Mesothelial cell of epicardium (in vitro differentiated cells): ENCODE data around the gene MLIP. TPM values are rescaled to one million over a fixed set of nuclear protein-coding genes. Genes with fewer than 3 reads are reported as not detected.

Experiments used
- DNase-seq, 2 experiments: peaks; one replicate each; pipeline ENCODE4 v3.0.0; 2021; ENCODE audit warnings: low spot score in 2 of 2; ENCODE audit not compliant: unreplicated experiment in 2 of 2
- H3K27ac Mint-ChIP-seq: 2 replicates; pipeline ENCODE4 v1.8.0; 2021; ENCODE audit warnings: mixed read lengths
- H3K27me3 Mint-ChIP-seq: 2 replicates; pipeline ENCODE4 v1.8.0; 2021; ENCODE audit warnings: low read depth, mixed read lengths
- H3K36me3 Mint-ChIP-seq: 2 replicates; pipeline ENCODE4 v1.8.0; 2021; ENCODE audit warnings: mixed read lengths
- H3K4me1 Mint-ChIP-seq: 2 replicates; pipeline ENCODE4 v1.8.0; 2021; ENCODE audit warnings: mixed read lengths
- H3K4me3 Mint-ChIP-seq: 2 replicates; pipeline ENCODE4 v1.8.0; 2021; ENCODE audit warnings: mild to moderate bottlenecking, moderate library complexity, mixed read lengths
- H3K9me3 Mint-ChIP-seq: 2 replicates; pipeline ENCODE4 v1.8.0; 2021; ENCODE audit warnings: mixed read lengths
- CTCF ChIP-seq: fragments of 200-600 bp; sonication (generic); IDR thresholded peaks from one replicate; pipeline ENCODE4 v1.5.0; 2021; ENCODE audit warnings: antibody characterized with exemption; ENCODE audit not compliant: unreplicated experiment
- total RNA-seq: library from RNA; stranded (reverse); gene quantifications from 3 replicates; pipeline ENCODE4 v1.2.1, GENCODE V29; 2021

The MLIP gene
- total RNA-seq, 1 donor from 2014 or later: 0.78 TPM

DNA sequence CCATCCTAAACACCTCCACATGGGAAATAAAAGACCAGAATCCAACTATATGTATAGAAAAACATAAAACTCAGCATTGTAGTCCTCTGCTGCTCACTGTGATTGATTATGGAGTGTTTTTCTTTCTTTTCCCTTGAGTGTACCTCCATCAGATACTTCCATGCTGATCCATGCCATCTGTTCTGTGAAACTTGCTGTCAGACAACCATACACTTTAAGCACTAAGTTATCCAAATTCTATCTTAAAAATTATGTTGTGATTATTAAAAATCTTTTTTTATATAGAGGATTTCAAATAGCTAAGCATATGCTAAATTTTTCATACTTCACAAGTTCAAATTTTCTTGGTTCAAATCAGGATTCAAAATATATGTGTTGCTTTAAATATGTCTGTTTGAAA, 105.1 kb downstream of the MLIP start:
- no peak for DNase-seq
- TF ChIP-seq CTCF: no peak
- Mint-ChIP-seq H3K27me3 (no peaks in the 10 kb centered on the region), H3K27ac (no peak overlapping the region), H3K4me1 (no peaks in the 10 kb centered on the region), H3K36me3 (no peaks in the 10 kb centered on the region), H3K4me3 (no peak overlapping the region), H3K9me3 (no peaks in the 10 kb centered on the region)

DNA sequence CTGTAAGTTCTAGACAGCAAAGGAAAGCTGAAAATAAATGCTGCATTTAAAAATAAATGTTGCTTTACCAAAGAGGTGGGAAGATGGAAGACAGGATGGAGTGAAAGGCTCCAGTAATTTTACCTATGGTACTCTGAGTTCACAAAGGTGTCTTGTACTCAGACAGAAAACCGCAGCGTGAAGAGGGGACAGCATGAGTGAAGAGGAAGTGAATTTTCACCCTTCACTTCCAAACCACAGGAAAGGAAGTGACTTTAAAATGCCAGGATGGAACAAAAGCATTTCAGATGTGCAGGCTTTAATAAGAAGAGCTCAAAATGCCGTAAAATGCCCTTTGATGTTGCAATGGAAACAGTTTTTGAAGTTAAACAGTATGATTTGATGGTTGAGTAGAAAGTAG, 105.8 kb downstream of the MLIP start:
- DNase-seq: no peak
- Mint-ChIP-seq H3K27ac (no peak overlapping the region), H3K27me3 (no peaks in the 10 kb centered on the region), H3K9me3 (no peaks in the 10 kb centered on the region), H3K4me3 (no peak overlapping the region), H3K36me3 (no peaks in the 10 kb centered on the region), H3K4me1 (no peaks in the 10 kb centered on the region)
- no peak for TF ChIP-seq CTCF

GRCh38 chr6:54222217-54222616, 111.0 kb downstream of the MLIP start:
- Mint-ChIP-seq H3K27me3 (no peaks in the 10 kb centered on the region), H3K36me3 (peaks cover 3% of the 10 kb centered on the region), H3K4me1 (no peaks in the 10 kb centered on the region), H3K4me3 (no peak overlapping the region), H3K9me3 (peaks cover 20% of the 10 kb centered on the region), H3K27ac (no peak overlapping the region)
- DNase-seq: no peak
- TF ChIP-seq CTCF: no peak

DNA sequence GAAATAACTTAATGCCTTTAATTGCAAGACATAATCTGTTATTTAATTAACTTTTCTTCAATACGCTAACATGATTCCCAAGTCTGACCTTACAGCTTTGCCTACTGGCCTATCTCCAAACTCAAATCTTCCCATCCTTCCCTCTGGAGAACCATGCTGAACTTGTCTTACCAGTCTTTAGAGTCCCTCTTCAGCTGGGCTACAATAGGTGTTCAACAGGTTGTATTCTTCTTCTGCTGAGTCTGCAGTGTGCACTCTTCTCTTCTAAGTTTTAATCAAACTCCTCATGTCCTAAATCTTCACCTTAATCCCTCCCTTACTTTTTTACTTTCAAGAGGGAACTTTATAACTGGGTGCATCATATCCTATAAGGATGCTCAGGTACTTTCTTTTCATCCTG, 121.5 kb downstream of the MLIP start:
- no peak for TF ChIP-seq CTCF
- peaks cover 5% of the 10 kb centered on the region for H3K4me1 Mint-ChIP-seq
- H3K36me3 Mint-ChIP-seq: no peaks in the 10 kb centered on the region
- no peak overlapping the region for H3K4me3 Mint-ChIP-seq
- DNase-seq: no peak
- H3K9me3 Mint-ChIP-seq: peaks cover 3% of the 10 kb centered on the region
- H3K27ac Mint-ChIP-seq: no peak overlapping the region
- no peaks in the 10 kb centered on the region for H3K27me3 Mint-ChIP-seq

- Mint-ChIP-seq H3K27ac (no peak overlapping the region), H3K36me3 (no peaks in the 10 kb centered on the region), H3K4me1 (peaks cover 14% of the 10 kb centered on the region), H3K27me3 (no peaks in the 10 kb centered on the region), H3K4me3 (no peak overlapping the region), H3K9me3 (peaks cover 3% of the 10 kb centered on the region)
- no peak for TF ChIP-seq CTCF
- no peak for DNase-seq
Measured at GRCh38 chr6:54234539-54234938, 123.3 kb downstream of the MLIP start.

GRCh38 chr6:54236984-54237383, 125.7 kb downstream of the MLIP start:
- no peaks in the 10 kb centered on the region for H3K27me3 Mint-ChIP-seq
- DNase-seq: no peak
- H3K9me3 Mint-ChIP-seq: peaks cover 3% of the 10 kb centered on the region
- no peak overlapping the region for H3K4me3 Mint-ChIP-seq
- no peaks in the 10 kb centered on the region for H3K36me3 Mint-ChIP-seq
- no peak overlapping the region for H3K27ac Mint-ChIP-seq
- H3K4me1 Mint-ChIP-seq: peaks cover 14% of the 10 kb centered on the region
- no peak for TF ChIP-seq CTCF
